ENCODE data around the gene CMTM8.
"Not testable (repeated sequence)": the region's sequence is repeated elsewhere in the genome, so short reads cannot be mapped to it uniquely, and the experiment has no call there.

Gene CMTM8

GRCh38 chr3:32238453-32239306 is at the start of gene CMTM8:
CMTM8 (plus strand) TSS chr3:32238680; CDS start chr3:32238973, 293 bp downstream.
- DNase-seq (ENCODE audit: low read depth in 2 of 2): peak; percentile 19 to 35

- DNase-seq (ENCODE audit: low read depth in 2 of 2): no peak
These were observed 48.8 kb upstream of the CMTM8 start for GRCh38 chr3:32189693-32190092.

- not testable (repeated sequence) for DNase-seq (ENCODE audit: low read depth in 2 of 2)
These were observed 47.9 kb upstream of the CMTM8 start for GRCh38 chr3:32190556-32190955.

- DNase-seq (ENCODE audit: low read depth in 2 of 2): no peak
These were observed 45.4 kb upstream of the CMTM8 start for GRCh38 chr3:32193101-32193500.

- no peak for DNase-seq (ENCODE audit: low read depth in 2 of 2)
These were observed 43.8 kb upstream of the CMTM8 start for GRCh38 chr3:32194653-32195052.

- DNase-seq (ENCODE audit: low read depth in 2 of 2): no peak
These were observed 42.4 kb upstream of the CMTM8 start for GRCh38 chr3:32195995-32196540.

- no peak for DNase-seq (ENCODE audit: low read depth in 2 of 2)
These were observed 40.5 kb upstream of the CMTM8 start for GRCh38 chr3:32197991-32198390.

- DNase-seq (ENCODE audit: low read depth in 2 of 2): no peak
These were observed 39.8 kb upstream of the CMTM8 start for GRCh38 chr3:32198714-32199113.

GRCh38 chr3:32200490-32200889 is 38.0 kb upstream of the CMTM8 start:
- DNase-seq (ENCODE audit: low read depth in 2 of 2): no peak

- DNase-seq (ENCODE audit: low read depth in 2 of 2): no peak
These were observed 37.3 kb upstream of the CMTM8 start for GRCh38 chr3:32200992-32201758.

GRCh38 chr3:32202496-32202895 is 36.0 kb upstream of the CMTM8 start:
- DNase-seq (ENCODE audit: low read depth in 2 of 2): no peak

- DNase-seq (ENCODE audit: low read depth in 2 of 2): no peak
These were observed 34.6 kb upstream of the CMTM8 start for GRCh38 chr3:32203854-32204253.

GRCh38 chr3:32208447-32208846 is 30.0 kb upstream of the CMTM8 start:
- no peak for DNase-seq (ENCODE audit: low read depth in 2 of 2)

- no peak for DNase-seq (ENCODE audit: low read depth in 2 of 2)
These were observed 23.3 kb upstream of the CMTM8 start for GRCh38 chr3:32215185-32215584.

GRCh38 chr3:32216172-32216783 is 22.2 kb upstream of the CMTM8 start:
- no peak for DNase-seq (ENCODE audit: low read depth in 2 of 2)

GRCh38 chr3:32217339-32217738 is 21.1 kb upstream of the CMTM8 start:
- no peak for DNase-seq (ENCODE audit: low read depth in 2 of 2)

- no peak for DNase-seq (ENCODE audit: low read depth in 2 of 2)
These were observed 18.9 kb upstream of the CMTM8 start for GRCh38 chr3:32219537-32219936.

GRCh38 chr3:32220006-32220405 is 18.5 kb upstream of the CMTM8 start:
- DNase-seq (ENCODE audit: low read depth in 2 of 2): no peak

- DNase-seq (ENCODE audit: low read depth in 2 of 2): no peak
These were observed 15.5 kb upstream of the CMTM8 start for GRCh38 chr3:32222950-32223349.

- DNase-seq (ENCODE audit: low read depth in 2 of 2): no peak
These were observed 14.4 kb upstream of the CMTM8 start for GRCh38 chr3:32224016-32224516.

GRCh38 chr3:32226875-32227500 is 11.5 kb upstream of the CMTM8 start:
- DNase-seq (ENCODE audit: low read depth in 2 of 2): no peak

- DNase-seq (ENCODE audit: low read depth in 2 of 2): not testable (repeated sequence)
These were observed 9.7 kb upstream of the CMTM8 start for GRCh38 chr3:32228743-32229142.

Data from stimulated activated CD4-positive, alpha-beta T cell treated with anti-CD3 and anti-CD28 coated beads, Interleukin-1b, Interleukin-23, amount 100 ng/mL, for 1 hour (primary cell).